C4-2B (cell line): ENCODE data around the gene TFF2.

Experiments
- H3K27ac ChIP-seq: fragments of 450-650 bp; 2 replicates; pipeline ENCODE4 v1.5.1; 2017
- ZFX ChIP-seq: fragments of 450-650 bp; IDR thresholded peaks from 2 replicates; pipeline ENCODE4 v1.6.1; 2017
- TF ChIP-seq, protein P1 (sequence below): fragments of 450-650 bp; conservative IDR thresholded peaks from 2 replicates; pipeline ENCODE4 v1.5.1; 2017; ENCODE audit warnings: mild to moderate bottlenecking

TFF2 gene

DNA sequence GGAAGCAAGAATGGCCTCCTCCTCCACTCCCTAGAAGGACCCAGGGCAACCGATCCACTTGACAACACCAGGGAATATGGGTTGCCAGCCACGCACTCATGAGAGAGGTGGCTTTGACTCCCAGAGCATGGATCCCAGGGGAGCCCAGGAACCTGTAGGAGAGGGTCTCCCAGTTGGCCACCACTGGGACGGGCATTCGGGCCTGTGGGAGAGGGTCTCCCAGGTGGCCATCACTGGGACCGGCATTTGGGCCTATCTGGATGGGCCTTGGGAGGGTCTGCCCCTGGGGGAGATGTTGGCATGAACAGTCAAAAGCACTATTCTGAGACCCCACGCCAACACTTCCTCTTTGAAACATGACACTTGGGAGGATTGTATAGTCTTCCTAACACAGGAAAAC lies 15.0 kb upstream of the TFF2 start:
- TF ChIP-seq, protein P1, sequence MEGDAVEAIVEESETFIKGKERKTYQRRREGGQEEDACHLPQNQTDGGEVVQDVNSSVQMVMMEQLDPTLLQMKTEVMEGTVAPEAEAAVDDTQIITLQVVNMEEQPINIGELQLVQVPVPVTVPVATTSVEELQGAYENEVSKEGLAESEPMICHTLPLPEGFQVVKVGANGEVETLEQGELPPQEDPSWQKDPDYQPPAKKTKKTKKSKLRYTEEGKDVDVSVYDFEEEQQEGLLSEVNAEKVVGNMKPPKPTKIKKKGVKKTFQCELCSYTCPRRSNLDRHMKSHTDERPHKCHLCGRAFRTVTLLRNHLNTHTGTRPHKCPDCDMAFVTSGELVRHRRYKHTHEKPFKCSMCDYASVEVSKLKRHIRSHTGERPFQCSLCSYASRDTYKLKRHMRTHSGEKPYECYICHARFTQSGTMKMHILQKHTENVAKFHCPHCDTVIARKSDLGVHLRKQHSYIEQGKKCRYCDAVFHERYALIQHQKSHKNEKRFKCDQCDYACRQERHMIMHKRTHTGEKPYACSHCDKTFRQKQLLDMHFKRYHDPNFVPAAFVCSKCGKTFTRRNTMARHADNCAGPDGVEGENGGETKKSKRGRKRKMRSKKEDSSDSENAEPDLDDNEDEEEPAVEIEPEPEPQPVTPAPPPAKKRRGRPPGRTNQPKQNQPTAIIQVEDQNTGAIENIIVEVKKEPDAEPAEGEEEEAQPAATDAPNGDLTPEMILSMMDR, result no peak
- TF ChIP-seq ZFX, result no peak
- peak overlapping the region; percentile 59 for H3K27ac ChIP-seq

DNA sequence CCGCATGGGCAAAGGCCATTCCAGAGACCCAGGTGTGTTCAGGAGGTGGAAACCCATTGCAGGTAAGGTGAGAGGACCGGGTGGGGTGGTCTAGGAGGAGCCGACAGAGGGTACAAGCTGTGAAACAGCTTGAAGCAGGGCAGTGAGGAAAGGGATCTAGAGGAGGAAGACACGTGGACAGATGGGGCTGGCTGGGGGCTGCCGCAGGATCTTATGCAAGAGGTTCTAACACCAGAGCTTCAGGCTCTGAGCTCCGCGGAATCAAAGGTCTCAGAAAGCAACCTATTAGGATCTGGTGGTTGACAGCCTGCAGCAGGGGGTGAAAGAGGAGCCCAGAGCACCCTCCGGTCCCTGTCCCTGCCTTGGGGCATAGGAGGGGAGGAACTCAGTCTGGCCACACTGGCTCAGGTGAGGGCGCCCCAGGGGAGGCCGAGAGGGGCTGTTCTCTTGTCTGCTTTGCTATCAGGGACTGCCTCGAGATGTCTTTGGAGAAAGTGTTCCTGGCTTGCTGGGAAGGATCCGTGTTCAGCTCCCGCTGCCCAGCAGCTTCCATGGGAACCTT lies 13.6 kb upstream of the TFF2 start:
- no peak overlapping the region for H3K27ac ChIP-seq
- TF ChIP-seq ZFX, result no peak
- TF ChIP-seq, protein P1, result no peak

DNA sequence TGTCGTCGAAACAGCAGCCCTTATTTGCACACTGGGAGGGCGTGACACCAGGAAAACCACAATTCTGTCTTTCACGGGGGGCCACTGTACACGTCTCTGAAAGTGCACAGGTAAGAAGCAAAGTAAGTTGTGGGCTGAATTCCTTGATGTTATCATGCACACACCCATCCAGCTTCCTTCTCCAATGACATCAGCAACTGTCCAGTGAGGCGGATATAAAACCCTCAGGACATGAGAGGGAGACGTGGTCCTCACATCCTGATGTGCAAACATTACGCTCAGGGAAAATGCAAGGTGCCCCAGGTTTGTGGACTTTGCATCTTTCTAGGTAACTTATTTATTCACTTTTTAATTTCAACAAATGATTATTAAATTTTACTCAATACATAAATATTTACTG lies 12.5 kb upstream of the TFF2 start:
- no peak overlapping the region for H3K27ac ChIP-seq
- TF ChIP-seq ZFX, result no peak
- TF ChIP-seq, protein P1, result no peak

DNA sequence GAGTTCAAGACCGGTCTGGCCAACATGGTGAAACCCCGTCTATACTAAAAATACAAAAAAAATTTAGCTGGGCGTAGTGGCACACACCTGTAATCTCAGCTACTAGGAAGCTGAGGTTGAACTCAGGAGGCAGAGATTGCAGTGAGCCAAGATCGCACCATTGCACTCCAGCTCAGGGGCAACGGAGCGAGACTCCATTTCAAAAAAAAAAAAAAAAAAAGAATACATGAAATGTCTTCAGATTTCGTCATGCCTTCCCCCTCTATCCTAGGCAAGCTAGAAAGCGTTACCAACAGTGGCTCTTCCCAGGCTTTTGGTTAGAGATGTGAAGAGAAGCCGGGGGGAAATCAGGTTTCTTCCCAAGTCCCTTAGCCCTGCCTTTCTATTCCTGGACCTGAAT lies 11.9 kb upstream of the TFF2 start:
- no peak overlapping the region for H3K27ac ChIP-seq
- TF ChIP-seq ZFX, result no peak
- TF ChIP-seq, protein P1, result no peak

DNA sequence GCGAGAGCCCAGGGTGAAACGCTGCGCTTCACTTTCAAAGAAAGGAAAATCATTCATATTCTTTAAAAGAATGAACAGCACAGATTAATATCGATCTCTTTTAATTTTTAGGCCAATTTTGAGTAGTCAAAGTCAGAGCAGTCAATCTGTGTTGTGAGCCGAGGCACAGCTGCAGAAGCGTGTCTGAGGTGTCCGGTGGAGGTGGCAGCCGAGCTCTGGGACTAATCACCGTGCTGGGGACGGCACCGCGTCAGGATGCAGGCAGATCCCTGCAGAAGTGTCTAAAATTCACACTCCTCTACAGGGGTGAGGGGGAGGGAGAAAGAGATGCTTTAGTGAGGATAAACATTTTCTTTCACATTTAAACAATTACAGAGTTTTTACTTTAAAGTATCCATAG lies 11.4 kb upstream of the TFF2 start:
- no peak for TF ChIP-seq ZFX
- TF ChIP-seq, protein P1, result no peak
- no peak overlapping the region for H3K27ac ChIP-seq

DNA sequence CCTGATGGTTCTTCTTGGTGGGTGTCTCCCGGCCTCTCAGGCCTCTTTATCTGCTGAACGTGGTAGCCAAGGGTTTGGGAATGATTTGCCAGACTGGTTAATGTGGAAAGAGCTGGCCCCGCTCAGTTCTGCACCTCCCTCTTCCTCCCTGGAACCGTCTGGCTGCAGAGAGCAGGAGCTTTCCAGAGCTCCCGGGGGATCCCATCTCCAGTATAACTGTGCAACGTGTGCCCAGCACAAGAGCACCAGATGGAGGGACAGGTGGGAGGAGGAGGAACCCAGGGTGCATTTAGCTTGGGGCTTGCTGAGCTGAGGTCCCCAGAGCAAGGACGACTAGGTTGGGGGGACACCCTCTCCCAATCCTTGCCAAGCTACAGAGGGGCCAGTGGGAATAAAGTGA lies 10.5 kb upstream of the TFF2 start:
- TF ChIP-seq, protein P1, result no peak
- no peak for TF ChIP-seq ZFX
- no peak overlapping the region for H3K27ac ChIP-seq

DNA sequence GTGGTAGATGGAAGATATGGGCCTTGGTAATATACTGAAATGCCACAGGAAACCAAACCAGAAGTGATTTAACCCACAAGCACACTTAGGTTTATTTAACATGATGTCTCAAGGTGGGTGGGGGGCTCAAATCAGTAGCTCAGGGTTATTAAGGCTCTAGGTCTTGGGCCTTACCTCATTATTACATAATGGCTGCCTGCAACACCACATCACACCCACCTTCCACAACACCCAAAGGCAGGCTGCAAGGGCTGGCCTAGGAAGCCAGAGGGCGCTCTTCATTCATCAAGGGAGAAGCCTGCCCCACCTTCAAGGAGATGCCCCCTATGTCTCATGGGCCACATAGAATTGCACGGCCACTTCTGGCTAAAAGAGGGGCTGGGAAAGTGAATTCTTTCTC lies 9.5 kb upstream of the TFF2 start:
- TF ChIP-seq, protein P1, result no peak
- TF ChIP-seq ZFX, result no peak
- H3K27ac ChIP-seq, result no peak overlapping the region
